NOMO-1 treated with dmso at 0.1 percent for 144 hours (cell line): ENCODE results near the gene TMEM245.
"Not testable (repeated sequence)": the region's sequence is repeated elsewhere in the genome, so short reads cannot be mapped to it uniquely, and the experiment has no call there.

Experiments
- DNase-seq: peaks from one replicate; lab custom pipeline; 2025; ENCODE audit not compliant: unreplicated experiment; lab: John Stamatoyannopoulos, UW

TMEM245 gene

DNA sequence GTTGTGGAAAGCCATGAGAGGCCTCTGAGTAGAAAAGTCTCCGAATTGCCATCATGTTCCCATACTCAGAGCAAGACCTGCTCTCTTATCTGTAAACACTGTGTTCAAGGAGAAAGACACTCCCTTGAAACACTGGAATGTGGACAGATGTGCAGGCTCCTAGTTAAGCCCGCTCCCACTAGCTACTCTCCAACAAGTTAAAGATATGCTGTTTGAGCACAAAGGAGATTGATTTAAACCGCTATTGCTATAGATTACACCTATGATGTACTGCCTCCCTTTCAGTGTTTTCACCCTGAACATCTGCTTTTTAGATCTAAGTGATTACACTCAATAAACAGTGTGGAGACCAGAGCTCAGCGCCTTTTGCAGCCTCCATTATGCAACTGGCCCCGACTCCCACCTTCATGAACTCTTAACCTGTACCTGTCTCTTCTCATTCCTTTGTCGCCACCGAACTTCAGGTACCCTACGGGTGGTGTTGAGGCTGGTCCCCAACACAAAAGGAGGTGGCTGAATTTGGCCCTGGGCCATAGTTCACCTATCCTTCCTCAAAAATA, 47.5 kb downstream of the TMEM245 start:
- no peak for DNase-seq

DNA sequence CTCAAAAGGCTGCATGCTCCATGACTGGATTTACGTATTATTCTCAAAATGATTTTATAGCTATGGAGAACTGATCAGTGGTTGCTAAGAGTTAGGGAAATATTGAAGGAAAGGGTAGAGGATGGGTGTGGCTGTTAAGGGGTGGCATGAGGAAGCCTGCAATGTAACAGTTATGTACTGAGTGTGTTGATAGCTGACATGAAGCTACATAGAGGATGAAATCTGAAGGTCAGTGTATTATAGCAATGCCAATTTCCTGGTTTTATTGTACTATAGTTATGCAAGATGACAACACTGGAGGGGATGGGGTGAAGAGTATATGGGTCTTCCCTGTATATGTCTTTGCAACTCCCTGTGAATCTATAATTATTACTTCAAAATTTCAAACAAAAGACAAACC, 51.0 kb downstream of the TMEM245 start:
- DNase-seq: no peak

GRCh38 chr9:109064963-109065702, 54.6 kb downstream of the TMEM245 start:
- DNase-seq: no peak

DNA sequence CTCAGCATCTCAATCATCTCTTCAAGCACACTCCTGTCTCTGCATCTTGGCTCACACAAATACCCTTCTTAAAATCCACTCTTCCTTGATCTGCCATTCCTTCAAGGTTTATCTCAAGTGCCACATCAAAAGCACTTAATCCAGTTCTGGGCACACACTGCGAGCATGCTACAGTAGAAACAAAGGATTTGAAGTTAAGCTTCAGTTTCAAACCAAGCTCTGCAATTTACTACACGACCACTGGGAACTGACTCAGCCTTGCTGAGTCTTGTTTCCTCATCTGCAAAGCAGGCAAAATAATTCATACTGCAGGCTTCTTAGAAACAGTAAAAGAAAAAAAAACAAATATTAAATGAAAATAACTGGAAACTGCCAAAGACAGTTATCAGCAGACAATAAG, 56.0 kb downstream of the TMEM245 start:
- DNase-seq: no peak

DNA sequence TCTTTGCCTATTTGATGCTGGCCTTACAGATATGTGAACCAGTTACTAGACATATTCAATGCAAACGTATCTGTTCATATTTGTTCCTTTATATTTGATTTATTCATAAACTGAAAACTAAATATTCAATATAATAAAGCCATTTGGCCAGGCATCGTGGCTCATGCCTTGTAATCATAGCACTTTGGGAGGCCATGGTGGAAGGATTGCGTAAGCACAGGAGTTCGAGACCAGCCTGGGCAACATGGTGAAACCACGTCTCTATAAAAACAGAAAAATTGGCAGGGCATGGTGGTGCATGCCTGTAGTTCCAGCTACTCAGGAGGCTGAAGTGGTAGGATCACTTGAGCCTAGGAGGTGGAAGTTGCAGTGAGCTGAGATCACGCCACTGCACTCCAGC, 57.2 kb downstream of the TMEM245 start:
- no peak for DNase-seq

DNA sequence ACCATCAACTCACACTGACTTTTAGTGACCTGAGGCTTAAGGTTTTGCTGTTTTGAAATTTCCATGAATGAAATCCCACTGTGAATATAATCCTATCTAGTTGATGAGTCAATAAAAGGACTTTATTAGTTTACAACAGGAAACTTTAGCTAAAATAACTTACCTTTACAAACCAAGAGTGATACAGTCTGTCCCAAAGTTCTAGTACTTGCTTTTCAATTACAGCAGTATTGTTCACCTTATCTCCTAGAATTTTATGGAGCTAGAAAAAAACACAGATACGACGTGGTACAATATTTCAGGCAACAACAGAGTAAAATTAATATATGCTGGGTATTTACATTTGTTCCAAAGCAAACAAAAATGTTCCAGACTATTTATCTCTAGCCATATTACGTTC, 59.6 kb downstream of the TMEM245 start:
- DNase-seq: no peak

DNA sequence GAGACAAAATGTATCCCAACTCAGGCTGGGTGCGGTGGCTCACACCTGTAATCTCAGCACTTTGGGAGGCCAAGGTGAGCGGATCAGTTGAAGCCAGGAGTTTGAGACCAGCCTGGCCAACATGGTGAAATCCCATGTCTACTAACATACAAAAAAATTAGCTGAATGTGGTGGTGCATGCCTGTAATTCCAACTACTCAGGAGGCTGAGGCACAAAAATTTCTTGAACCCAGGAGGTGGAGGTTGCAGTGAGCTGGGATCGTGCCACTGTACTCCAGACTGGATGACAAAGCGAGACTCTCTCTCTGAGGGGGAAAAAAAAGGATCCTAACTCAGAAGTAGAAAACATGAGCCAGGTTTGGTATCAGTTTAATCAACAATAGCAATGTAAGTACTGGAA, 66.6 kb downstream of the TMEM245 start:
- DNase-seq: not testable (repeated sequence)

- DNase-seq: no peak
Observed at GRCh38 chr9:109052416-109052815, 67.3 kb downstream of the TMEM245 start.

GRCh38 chr9:109051733-109052132, 68.0 kb downstream of the TMEM245 start:
- no peak for DNase-seq

- no peak for DNase-seq
Observed at GRCh38 chr9:109050444-109050843, 69.3 kb downstream of the TMEM245 start.

- no peak for DNase-seq
Observed at GRCh38 chr9:109048822-109049221, 70.9 kb downstream of the TMEM245 start.

GRCh38 chr9:109047259-109047658, 72.5 kb downstream of the TMEM245 start:
- no peak for DNase-seq

DNA sequence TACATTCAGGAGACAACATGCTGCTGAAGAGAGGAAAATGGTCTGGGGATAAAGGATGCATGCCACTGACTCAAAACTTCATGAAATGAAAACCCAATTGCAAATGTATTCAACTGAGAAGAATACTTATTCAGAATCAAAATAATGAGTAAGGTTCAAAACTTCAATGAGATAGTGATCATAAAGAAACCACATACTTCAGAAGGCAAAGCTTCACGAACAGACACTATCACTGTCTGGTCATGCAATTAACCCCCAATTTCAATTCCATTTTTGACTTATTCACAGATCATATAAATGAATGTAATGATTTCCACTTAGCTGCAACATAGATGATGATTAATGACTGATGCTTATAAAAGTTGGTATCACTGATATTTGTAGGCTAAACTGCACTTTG, 73.4 kb downstream of the TMEM245 start:
- DNase-seq: no peak

GRCh38 chr9:109043578-109043977, 76.2 kb downstream of the TMEM245 start:
- DNase-seq: no peak

GRCh38 chr9:109040571-109040970, 79.2 kb downstream of the TMEM245 start:
- DNase-seq: no peak

GRCh38 chr9:109039539-109039938, 80.2 kb downstream of the TMEM245 start:
- no peak for DNase-seq

- no peak for DNase-seq
Observed at GRCh38 chr9:109037946-109038715, 81.6 kb downstream of the TMEM245 start.

- no peak for DNase-seq
Observed at GRCh38 chr9:109036744-109037680, 82.7 kb downstream of the TMEM245 start.

GRCh38 chr9:109035684-109036423, 83.9 kb downstream of the TMEM245 start:
- no peak for DNase-seq

- DNase-seq: no peak
Observed at GRCh38 chr9:109033941-109034700, 85.6 kb downstream of the TMEM245 start.
